Smooth muscle cell (in vitro differentiated cells): ENCODE results near the gene TMEM86A. TPM values are rescaled to one million over a fixed set of nuclear protein-coding genes. Genes with fewer than 3 reads are reported as not detected.
A peak's percentile ranks its signal among the peaks of the same experiment; 100 is the strongest.

Source experiments
- DNase-seq: peaks from one replicate; lab custom pipeline; 2025; ENCODE audit not compliant: unreplicated experiment; lab: John Stamatoyannopoulos, UW
- H2AFZ ChIP-seq: fragments of 200-600 bp; sonication (generic); 2 replicates; pipeline ENCODE4 v1.6.0; 2016; ENCODE audit warnings: antibody characterized with exemption, low read depth, mild to moderate bottlenecking
- H3F3A ChIP-seq: fragments of 200-600 bp; sonication (generic); 2 replicates; pipeline ENCODE4 v1.6.0; 2017; ENCODE audit warnings: antibody characterized with exemption, low read depth
- H3K27ac ChIP-seq: fragments of 200-600 bp; sonication (generic); 2 replicates; pipeline ENCODE4 v1.5.1; 2016; ENCODE audit warnings: low read depth, mild to moderate bottlenecking
- H3K27me3 ChIP-seq: fragments of 200-600 bp; sonication (generic); 2 replicates; pipeline ENCODE4 v1.6.1; 2016; ENCODE audit warnings: low read depth, mild to moderate bottlenecking
- H3K36me3 ChIP-seq: fragments of 200-600 bp; sonication (generic); 2 replicates; pipeline ENCODE4 v1.5.1; 2016; ENCODE audit warnings: low read depth
- H3K4me1 ChIP-seq: fragments of 200-600 bp; sonication (generic); 2 replicates; pipeline ENCODE4 v1.5.1; 2016; ENCODE audit warnings: low read depth
- H3K4me2 ChIP-seq: fragments of 200-600 bp; sonication (generic); 2 replicates; pipeline ENCODE4 v1.6.0; 2016; ENCODE audit warnings: mild to moderate bottlenecking
- H3K4me3 ChIP-seq: fragments of 200-600 bp; sonication (generic); 2 replicates; pipeline ENCODE4 v1.5.1; 2016; ENCODE audit warnings: mild to moderate bottlenecking
- H3K79me2 ChIP-seq: fragments of 200-600 bp; sonication (generic); 2 replicates; pipeline ENCODE4 v1.6.0; 2016; ENCODE audit warnings: low read depth, mild to moderate bottlenecking
- H3K9ac ChIP-seq: fragments of 200-600 bp; sonication (generic); 2 replicates; pipeline ENCODE4 v1.6.0; 2016; ENCODE audit warnings: low read depth
- H3K9me3 ChIP-seq: fragments of 200-600 bp; sonication (generic); replicated peaks from 2 replicates; pipeline ENCODE4 v1.5.1; 2016; ENCODE audit warnings: low read depth
- H4K20me1 ChIP-seq: fragments of 200-600 bp; sonication (generic); 2 replicates; pipeline ENCODE4 v1.6.0; 2016; ENCODE audit warnings: low read depth
- CTCF ChIP-seq: fragments of 200-600 bp; sonication (generic); IDR thresholded peaks from 2 replicates; pipeline ENCODE4 v1.5.1; 2017; ENCODE audit warnings: borderline replicate concordance, mild to moderate bottlenecking, antibody characterized with exemption; ENCODE audit not compliant: insufficient read depth, poor library complexity, severe bottlenecking
- whole genome bisulfite sequencing: methylation state at CpG from one replicate; pipeline ENCODE4 v1.1.7; 2016; ENCODE audit warnings: low lambda C conversion rate; 5-methylcytosine and 5-hydroxymethylcytosine counted together
- polyA plus RNA-seq: library from polyadenylated mRNA; unstranded; fragments of >200 nt; fragmentation: Nextera tagmentation; extraction: Ambion mirVana; gene quantifications from 2 replicates; pipeline ENCODE4 v1.2.1, GENCODE V29; 2016
- total RNA-seq: library from RNA; depleted of rRNA; stranded (reverse); fragments of >200 nt; gene quantifications from 2 replicates; pipeline ENCODE4 v1.2.3, GENCODE V29; 2014

TMEM86A gene
- total and polyA plus RNA-seq, 2 experiments from 2014 or later, result 1.2 to 2.6 TPM

- DNase-seq, result no peak
- Histone ChIP-seq H3K9ac (no peak overlapping the region), H3K4me1 (no peaks in the 10 kb centered on the region), H3K27me3 (no peaks in the 10 kb centered on the region), H3K27ac (no peak overlapping the region), H4K20me1 (no peaks in the 10 kb centered on the region), H2AFZ (peak overlapping the region; percentile 11), H3F3A (no peaks in the 10 kb centered on the region), H3K79me2 (no peaks in the 10 kb centered on the region), H3K36me3 (no peaks in the 10 kb centered on the region), H3K9me3 (no peaks in the 10 kb centered on the region), H3K4me3 (no peak overlapping the region), H3K4me2 (no peak overlapping the region)
- no peak for TF ChIP-seq CTCF
- 92% methylated on average over 2 of the region's 2 CpGs for WGBS
These were observed 32.9 kb downstream of the TMEM86A start for GRCh38 chr11:18731441-18731840.

GRCh38 chr11:18731949-18732821 is 33.6 kb downstream of the TMEM86A start:
- no peak overlapping the region for H3K4me3 ChIP-seq
- no peaks in the 10 kb centered on the region for H3K27me3 ChIP-seq
- H3K27ac ChIP-seq, result no peak overlapping the region
- H3K4me2 ChIP-seq, result no peak overlapping the region
- peak; percentile 27 for DNase-seq
- 72% methylated on average over 11 of the region's 11 CpGs for WGBS
- H3F3A ChIP-seq, result no peaks in the 10 kb centered on the region
- TF ChIP-seq CTCF, result peak; percentile 97
- no peaks in the 10 kb centered on the region for H3K36me3 ChIP-seq
- no peaks in the 10 kb centered on the region for H3K9me3 ChIP-seq
- no peaks in the 10 kb centered on the region for H3K79me2 ChIP-seq
- no peak overlapping the region for H3K9ac ChIP-seq
- no peaks in the 10 kb centered on the region for H4K20me1 ChIP-seq
- no peaks in the 10 kb centered on the region for H3K4me1 ChIP-seq
- H2AFZ ChIP-seq, result peak overlapping the region; percentile 11

- Histone ChIP-seq H3K4me2 (no peak overlapping the region), H3K9me3 (no peaks in the 10 kb centered on the region), H3K79me2 (no peaks in the 10 kb centered on the region), H2AFZ (no peak overlapping the region), H3K9ac (no peak overlapping the region), H4K20me1 (no peaks in the 10 kb centered on the region), H3K27ac (no peak overlapping the region), H3K27me3 (no peaks in the 10 kb centered on the region), H3K4me3 (no peak overlapping the region), H3K36me3 (no peaks in the 10 kb centered on the region), H3K4me1 (no peaks in the 10 kb centered on the region), H3F3A (no peaks in the 10 kb centered on the region)
- WGBS, result 89% methylated on average over 16 of the region's 16 CpGs
- DNase-seq, result no peak
- no peak for TF ChIP-seq CTCF
These were observed 34.6 kb downstream of the TMEM86A start for GRCh38 chr11:18733202-18733601.
